ENCODE data around the gene REL. TPM values are rescaled to one million over a fixed set of nuclear protein-coding genes. Genes with fewer than 3 reads are reported as not detected.
A peak's percentile ranks its signal among the peaks of the same experiment; 100 is the strongest.

REL gene
- total and polyA plus RNA-seq, 4 donors = 0.74 to 23.8 (median 8.7) TPM

GRCh38 chr2:60875520-60875919 is 5.9 kb upstream of the REL start:
- DNase-seq (no peak), ATAC-seq (ENCODE audit: low FRiP score) (no peak)
- intact Hi-C loops (cut with DNase I) = no loop called here
- Histone ChIP-seq H3K27ac (ENCODE audit: low read depth in 1 of 2, low read length in 2 of 2) (no peak overlapping the region), H3K4me1 (ENCODE audit: control insufficient read depth in 1 of 2, insufficient read depth in 2 of 2, low read length in 2 of 2) (no peaks in the 10 kb centered on the region), H3K9me3 (ENCODE audit: control insufficient read depth, low read length) (no peaks in the 10 kb centered on the region), H3K4me3 (ENCODE audit: low read length in 2 of 2) (no peak overlapping the region), H3K27me3 (ENCODE audit: control insufficient read depth in 1 of 2, insufficient read depth in 2 of 2, low read length in 1 of 2) (no peaks in the 10 kb centered on the region), H3K36me3 (ENCODE audit: control insufficient read depth in 1 of 2, insufficient read depth in 2 of 2, low read length in 1 of 2) (no peaks in the 10 kb centered on the region)

- DNase-seq (no peak), ATAC-seq (ENCODE audit: low FRiP score) (peak; percentile 1)
- H3K27ac ChIP-seq (ENCODE audit: low read depth in 1 of 2, low read length in 2 of 2) = peak overlapping the region in 1 of 2 donors; percentile 53
- peaks cover 0 to 6% of the 10 kb centered on the region in 2 donors for H3K4me1 ChIP-seq (ENCODE audit: control insufficient read depth in 1 of 2, insufficient read depth in 2 of 2, low read length in 2 of 2)
- 0 to 1% methylated on average over 18 of the region's 18 CpGs for WGBS, 2 donors
- intact Hi-C loops (cut with DNase I) = loop anchor here (10.0 kb wide), 2 partner anchors 96 to 294 kb away; no protein-coding TSS in a partner anchor
- no peaks in the 10 kb centered on the region for H3K36me3 ChIP-seq (ENCODE audit: control insufficient read depth in 1 of 2, insufficient read depth in 2 of 2, low read length in 1 of 2)
- no peaks in the 10 kb centered on the region for H3K9me3 ChIP-seq (ENCODE audit: control insufficient read depth, low read length)
- peak overlapping the region; percentile 87 to 97 for H3K4me3 ChIP-seq (ENCODE audit: low read length in 2 of 2)
- H3K27me3 ChIP-seq (ENCODE audit: control insufficient read depth in 1 of 2, insufficient read depth in 2 of 2, low read length in 1 of 2) = no peaks in the 10 kb centered on the region
Observed at GRCh38 chr2:60880643-60881046, 729 bp upstream of the REL start.

GRCh38 chr2:60882971-60883753 is 1.8 kb downstream of the REL start:
- ATAC-seq (ENCODE audit: low FRiP score) = no peak
- H3K27ac ChIP-seq (ENCODE audit: low read depth in 1 of 2, low read length in 2 of 2) = no peak overlapping the region

GRCh38 chr2:60883896-60884295 is 2.5 kb downstream of the REL start:
- ATAC-seq (ENCODE audit: low FRiP score) = no peak
- H3K27ac ChIP-seq (ENCODE audit: low read depth in 1 of 2, low read length in 2 of 2) = no peak overlapping the region
- WGBS, 2 donors = 90 to 92% methylated on average over 2 of the region's 2 CpGs
- H3K4me3 ChIP-seq (ENCODE audit: low read length in 2 of 2) = no peak overlapping the region
- peaks cover 0 to 6% of the 10 kb centered on the region in 2 donors for H3K4me1 ChIP-seq (ENCODE audit: control insufficient read depth in 1 of 2, insufficient read depth in 2 of 2, low read length in 2 of 2)
- no peaks in the 10 kb centered on the region for H3K27me3 ChIP-seq (ENCODE audit: control insufficient read depth in 1 of 2, insufficient read depth in 2 of 2, low read length in 1 of 2)
- no peak for DNase-seq
- intact Hi-C loops (cut with DNase I) = loop anchor here (2.0 to 10.0 kb wide), 3 partner anchors 99 to 291 kb away; no protein-coding TSS in a partner anchor
- no peaks in the 10 kb centered on the region for H3K36me3 ChIP-seq (ENCODE audit: control insufficient read depth in 1 of 2, insufficient read depth in 2 of 2, low read length in 1 of 2)
- H3K9me3 ChIP-seq (ENCODE audit: control insufficient read depth, low read length) = no peaks in the 10 kb centered on the region

More at GRCh38 chr2:60882971-60883753, 1.8 kb downstream of the REL start:
- WGBS, 2 donors = 49 to 51% methylated on average over 8 of the region's 8 CpGs
- Histone ChIP-seq H3K36me3 (ENCODE audit: control insufficient read depth in 1 of 2, insufficient read depth in 2 of 2, low read length in 1 of 2) (no peaks in the 10 kb centered on the region), H3K27me3 (ENCODE audit: control insufficient read depth in 1 of 2, insufficient read depth in 2 of 2, low read length in 1 of 2) (no peaks in the 10 kb centered on the region), H3K4me1 (ENCODE audit: control insufficient read depth in 1 of 2, insufficient read depth in 2 of 2, low read length in 2 of 2) (peaks cover 0 to 6% of the 10 kb centered on the region in 2 donors), H3K9me3 (ENCODE audit: control insufficient read depth, low read length) (no peaks in the 10 kb centered on the region), H3K4me3 (ENCODE audit: low read length in 2 of 2) (peak overlapping the region; percentile 38 to 97)
- intact Hi-C loops (cut with DNase I) = loop anchor here (2.0 to 10.0 kb wide), 3 partner anchors 98 to 292 kb away; no protein-coding TSS in a partner anchor
- DNase-seq = peak in 1 of 2 donors; percentile 61

- Histone ChIP-seq H3K9me3 (ENCODE audit: control insufficient read depth, low read length) (no peaks in the 10 kb centered on the region), H3K27me3 (ENCODE audit: control insufficient read depth in 1 of 2, insufficient read depth in 2 of 2, low read length in 1 of 2) (no peaks in the 10 kb centered on the region), H3K27ac (ENCODE audit: low read depth in 1 of 2, low read length in 2 of 2) (no peak overlapping the region), H3K4me3 (ENCODE audit: low read length in 2 of 2) (no peak overlapping the region), H3K4me1 (ENCODE audit: control insufficient read depth in 1 of 2, insufficient read depth in 2 of 2, low read length in 2 of 2) (peaks cover 0 to 6% of the 10 kb centered on the region in 2 donors), H3K36me3 (ENCODE audit: control insufficient read depth in 1 of 2, insufficient read depth in 2 of 2, low read length in 1 of 2) (no peaks in the 10 kb centered on the region)
- ATAC-seq (ENCODE audit: low FRiP score) (no peak), DNase-seq (no peak)
- 82% methylated on average over 2 of the region's 2 CpGs for WGBS, 2 donors
- intact Hi-C loops (cut with DNase I) = loop anchor here (10.0 kb wide), 2 partner anchors 100 to 290 kb away; no protein-coding TSS in a partner anchor
Observed at GRCh38 chr2:60884800-60885199, 3.4 kb downstream of the REL start.

- 88 to 90% methylated on average over 2 of the region's 2 CpGs for WGBS, 2 donors
Observed at GRCh38 chr2:60885683-60886082, 4.3 kb downstream of the REL start.

GRCh38 chr2:60886991-60887390 is 5.6 kb downstream of the REL start:
- DNase-seq = no peak
- Histone ChIP-seq H3K4me3 (ENCODE audit: low read length in 2 of 2) (no peak overlapping the region), H3K36me3 (ENCODE audit: control insufficient read depth in 1 of 2, insufficient read depth in 2 of 2, low read length in 1 of 2) (no peaks in the 10 kb centered on the region), H3K27me3 (ENCODE audit: control insufficient read depth in 1 of 2, insufficient read depth in 2 of 2, low read length in 1 of 2) (no peaks in the 10 kb centered on the region), H3K4me1 (ENCODE audit: control insufficient read depth in 1 of 2, insufficient read depth in 2 of 2, low read length in 2 of 2) (peaks cover 0 to 6% of the 10 kb centered on the region in 2 donors), H3K9me3 (ENCODE audit: control insufficient read depth, low read length) (no peaks in the 10 kb centered on the region), H3K27ac (ENCODE audit: low read depth in 1 of 2, low read length in 2 of 2) (no peak overlapping the region)
- 74 to 81% methylated on average over 3 of the region's 3 CpGs for WGBS, 2 donors
- intact Hi-C loops (cut with DNase I) = loop anchor here (10.0 kb wide), 2 partner anchors 102 to 288 kb away; no protein-coding TSS in a partner anchor
- no peak for ATAC-seq (ENCODE audit: low FRiP score)

More at GRCh38 chr2:60885683-60886082, 4.3 kb downstream of the REL start:
- DNase-seq = no peak
- peaks cover 0 to 6% of the 10 kb centered on the region in 2 donors for H3K4me1 ChIP-seq (ENCODE audit: control insufficient read depth in 1 of 2, insufficient read depth in 2 of 2, low read length in 2 of 2)
- H3K27ac ChIP-seq (ENCODE audit: low read depth in 1 of 2, low read length in 2 of 2) = no peak overlapping the region
- H3K27me3 ChIP-seq (ENCODE audit: control insufficient read depth in 1 of 2, insufficient read depth in 2 of 2, low read length in 1 of 2) = no peaks in the 10 kb centered on the region
- H3K36me3 ChIP-seq (ENCODE audit: control insufficient read depth in 1 of 2, insufficient read depth in 2 of 2, low read length in 1 of 2) = no peaks in the 10 kb centered on the region
- H3K4me3 ChIP-seq (ENCODE audit: low read length in 2 of 2) = no peak overlapping the region
- intact Hi-C loops (cut with DNase I) = loop anchor here (10.0 kb wide), 2 partner anchors 101 to 289 kb away; no protein-coding TSS in a partner anchor
- no peak for ATAC-seq (ENCODE audit: low FRiP score)
- H3K9me3 ChIP-seq (ENCODE audit: control insufficient read depth, low read length) = no peaks in the 10 kb centered on the region

GRCh38 chr2:60888853-60889252 is 7.5 kb downstream of the REL start:
- Histone ChIP-seq H3K9me3 (ENCODE audit: control insufficient read depth, low read length) (no peaks in the 10 kb centered on the region), H3K36me3 (ENCODE audit: control insufficient read depth in 1 of 2, insufficient read depth in 2 of 2, low read length in 1 of 2) (no peaks in the 10 kb centered on the region), H3K4me1 (ENCODE audit: control insufficient read depth in 1 of 2, insufficient read depth in 2 of 2, low read length in 2 of 2) (no peaks in the 10 kb centered on the region), H3K27ac (ENCODE audit: low read depth in 1 of 2, low read length in 2 of 2) (no peak overlapping the region), H3K27me3 (ENCODE audit: control insufficient read depth in 1 of 2, insufficient read depth in 2 of 2, low read length in 1 of 2) (no peaks in the 10 kb centered on the region), H3K4me3 (ENCODE audit: low read length in 2 of 2) (no peak overlapping the region)
- WGBS, 2 donors = 95 to 96% methylated on average over 2 of the region's 2 CpGs
- intact Hi-C loops (cut with DNase I) = loop anchor here (10.0 kb wide), 2 partner anchors 104 to 286 kb away; no protein-coding TSS in a partner anchor
- no peak for DNase-seq
- no peak for ATAC-seq (ENCODE audit: low FRiP score)

All from aorta (tissue), 5 donors.